NCI-H2171 (cell line): Measurements from ENCODE around the gene UBQLNL.

Experiments
- DNase-seq: peaks from one replicate; lab custom pipeline; 2025; lab: John Stamatoyannopoulos, UW

The UBQLNL gene, protein sequence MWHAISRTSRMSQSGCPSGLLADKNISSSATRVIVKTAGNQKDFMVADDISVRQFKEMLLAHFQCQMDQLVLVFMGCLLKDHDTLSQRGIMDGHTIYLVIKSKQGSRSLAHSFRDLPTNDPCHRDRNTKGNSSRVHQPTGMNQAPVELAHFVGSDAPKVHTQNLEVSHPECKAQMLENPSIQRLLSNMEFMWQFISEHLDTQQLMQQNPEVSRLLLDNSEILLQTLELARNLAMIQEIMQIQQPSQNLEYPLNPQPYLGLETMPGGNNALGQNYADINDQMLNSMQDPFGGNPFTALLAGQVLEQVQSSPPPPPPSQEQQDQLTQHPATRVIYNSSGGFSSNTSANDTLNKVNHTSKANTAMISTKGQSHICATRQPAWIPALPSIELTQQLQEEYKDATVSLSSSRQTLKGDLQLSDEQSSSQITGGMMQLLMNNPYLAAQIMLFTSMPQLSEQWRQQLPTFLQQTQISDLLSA

DNA sequence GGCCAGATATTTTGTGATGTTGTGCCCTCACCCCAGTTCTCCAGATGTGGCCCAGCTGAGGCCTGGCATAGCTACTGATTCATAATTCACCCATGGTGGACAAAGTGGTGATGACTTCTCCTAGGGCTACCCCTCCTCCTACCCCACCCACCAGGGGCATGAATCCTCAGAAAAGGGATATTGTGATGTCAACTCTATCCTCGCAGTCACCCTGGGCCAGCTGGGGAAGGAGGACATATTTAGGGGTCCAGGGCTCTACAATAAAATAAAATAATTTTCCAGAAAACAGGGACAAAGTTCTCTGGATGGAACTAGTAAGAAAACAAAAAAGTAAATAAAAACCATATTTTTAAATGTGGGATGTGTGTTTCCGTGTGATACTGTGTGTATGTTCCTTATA is at the start of gene UBQLNL:
TSS of gene UBQLNL (minus strand) at position 101 of the 400 bp plus-strand sequence. CDS start 258 bp downstream, outside the sequence.
- no peak for DNase-seq

DNA sequence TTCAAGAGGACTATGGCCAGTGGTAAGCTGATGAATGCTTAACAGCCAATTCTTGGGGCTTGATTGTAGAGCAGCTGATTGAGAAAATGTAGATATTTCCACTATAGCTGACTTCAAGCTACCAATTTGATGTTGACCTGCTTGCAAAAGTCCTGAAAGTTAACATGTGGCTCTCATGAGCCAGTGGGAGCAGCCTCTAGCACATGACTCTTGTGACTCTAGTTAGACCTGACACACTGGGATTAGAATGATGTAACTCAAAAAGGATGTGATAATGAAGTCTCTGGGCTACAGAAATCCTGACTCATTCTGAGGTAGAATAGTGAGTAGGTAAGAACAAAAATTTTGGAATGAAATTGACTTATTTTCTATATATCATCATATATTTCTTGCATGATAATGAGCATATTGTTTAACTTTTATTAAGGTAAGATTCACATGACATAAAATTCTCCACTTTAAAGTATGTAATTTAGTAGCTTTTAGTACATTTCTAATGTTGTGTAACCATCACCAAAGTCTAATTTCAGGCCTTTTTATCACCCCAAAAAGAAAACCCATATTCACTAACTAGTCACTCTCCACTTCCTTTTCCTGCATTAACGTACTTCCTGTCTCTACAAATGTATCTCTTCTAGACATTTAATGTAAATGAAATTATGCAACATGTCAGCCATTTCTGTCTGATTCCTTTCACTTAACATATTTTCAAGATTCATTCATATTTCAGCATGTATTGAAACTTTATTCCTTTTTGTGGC is 47.9 kb upstream of the UBQLNL start:
- no peak for DNase-seq

DNA sequence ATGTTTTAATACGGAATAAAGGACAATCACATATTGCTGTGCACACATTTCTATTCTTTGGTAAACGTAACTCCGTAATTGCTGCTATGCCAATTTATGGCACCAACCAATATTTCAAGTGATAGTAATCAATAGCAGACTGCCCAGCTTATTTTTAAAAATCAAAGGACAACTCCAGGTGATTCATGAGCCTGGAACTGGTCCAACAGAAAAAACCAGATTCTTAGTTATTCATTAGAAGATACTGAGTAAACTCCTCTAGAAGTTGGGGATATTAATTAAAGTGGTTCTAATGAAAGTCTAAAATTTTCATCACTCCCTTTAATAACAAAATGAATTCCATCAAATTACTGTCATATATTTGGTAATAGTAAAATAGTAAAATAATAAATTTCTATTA is 41.3 kb upstream of the UBQLNL start:
- DNase-seq, result no peak

DNA sequence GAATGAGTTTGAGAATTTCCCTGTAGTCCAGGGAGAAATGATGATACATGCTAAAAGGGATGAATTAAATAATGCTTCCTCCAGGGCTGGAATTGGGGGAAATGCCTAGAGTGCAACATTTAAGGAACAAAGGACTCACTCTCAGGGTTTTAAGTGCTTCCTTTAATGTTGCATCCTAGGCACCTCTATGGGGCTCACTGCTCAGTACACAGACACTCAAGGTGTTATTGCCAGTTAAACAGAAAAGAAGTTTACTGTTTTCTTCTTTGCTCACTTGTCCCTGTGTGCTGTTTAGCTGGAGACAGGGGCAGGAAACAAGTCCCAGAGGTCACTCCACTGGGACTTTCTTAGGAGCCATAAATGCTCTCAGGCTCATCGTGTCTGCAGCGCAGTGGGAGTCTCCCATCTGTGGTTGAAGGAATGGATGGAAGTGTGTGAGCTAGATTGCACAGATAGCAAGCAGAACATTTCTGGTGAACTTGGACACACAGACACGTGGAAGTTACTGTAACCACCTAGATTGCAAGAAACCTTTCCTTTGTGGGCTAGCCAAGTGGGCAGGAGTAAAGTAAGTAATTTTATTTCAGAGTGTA is 40.2 kb upstream of the UBQLNL start:
- no peak for DNase-seq

DNA sequence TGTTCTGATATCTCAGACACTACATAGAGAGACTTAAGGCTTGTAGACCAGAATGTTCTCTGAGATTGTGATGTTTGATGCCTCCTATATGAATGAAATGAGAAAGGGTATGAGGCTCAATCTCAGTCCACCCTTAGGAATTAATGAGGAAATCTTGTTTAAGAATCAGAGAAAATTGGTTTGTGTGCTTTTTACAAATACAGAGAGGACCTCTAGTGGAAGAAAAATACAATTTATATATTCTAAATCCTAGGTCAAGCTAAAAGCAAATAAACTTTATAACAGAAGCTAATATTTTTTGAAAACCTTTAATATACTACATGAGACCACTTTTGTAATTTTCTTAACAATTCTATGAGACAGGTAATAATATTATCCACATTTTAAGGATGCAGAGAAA is 36.8 kb upstream of the UBQLNL start:
- DNase-seq, result no peak

DNA sequence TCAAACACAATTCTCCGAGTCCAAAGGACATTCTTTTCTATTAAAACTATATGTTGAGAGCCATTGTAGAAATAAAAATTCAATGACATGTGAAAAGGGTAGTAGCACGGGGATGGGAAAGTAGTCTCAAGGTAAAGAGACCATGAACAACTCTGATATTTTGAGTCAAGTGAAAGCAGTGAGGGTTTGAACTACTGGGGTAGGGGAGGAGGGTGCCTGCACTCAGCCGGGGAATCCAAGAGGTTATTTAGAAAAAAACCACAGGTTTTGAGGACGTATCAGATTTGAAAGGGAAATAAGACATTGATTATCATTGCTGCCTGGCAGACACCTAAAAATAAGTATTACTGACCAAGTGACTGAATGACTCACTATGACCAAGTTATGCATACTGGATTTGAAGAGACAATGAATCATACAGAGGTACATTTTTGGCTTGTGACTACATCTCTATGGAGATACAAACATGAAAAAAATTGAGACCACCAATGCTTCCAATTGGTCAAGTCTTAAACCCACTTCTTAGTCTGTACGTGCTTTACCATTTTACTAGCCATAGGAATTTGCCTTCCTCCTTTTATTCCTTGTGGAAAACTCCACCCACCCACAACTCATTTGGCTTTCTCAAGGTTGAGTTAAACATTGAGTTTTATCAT is 34.1 kb upstream of the UBQLNL start:
- no peak for DNase-seq

DNA sequence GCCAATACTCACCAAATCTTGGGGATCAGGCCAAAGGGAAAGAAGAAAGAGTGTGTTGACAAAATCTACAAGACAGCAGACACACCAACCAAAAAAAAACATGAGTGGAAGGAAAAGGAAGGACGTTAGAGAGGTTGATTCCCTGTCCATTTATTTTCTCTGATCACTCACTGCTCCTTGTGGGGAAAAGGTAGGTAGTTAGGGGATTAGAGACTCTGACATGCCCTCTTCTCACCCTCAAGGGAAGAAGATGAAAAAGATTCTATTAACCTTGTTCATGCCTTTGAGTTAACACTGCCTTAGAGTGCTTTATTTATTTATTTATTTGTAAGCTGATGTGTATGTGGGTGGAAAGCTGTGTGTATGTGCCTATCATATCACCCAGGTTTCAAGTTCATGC is 31.9 kb upstream of the UBQLNL start, which contains the start of gene OR52H1:
TSS of gene OR52H1 (minus strand) at position 101 of the 400 bp plus-strand sequence. CDS start 3,035 bp downstream, outside the sequence.
- no peak for DNase-seq

DNA sequence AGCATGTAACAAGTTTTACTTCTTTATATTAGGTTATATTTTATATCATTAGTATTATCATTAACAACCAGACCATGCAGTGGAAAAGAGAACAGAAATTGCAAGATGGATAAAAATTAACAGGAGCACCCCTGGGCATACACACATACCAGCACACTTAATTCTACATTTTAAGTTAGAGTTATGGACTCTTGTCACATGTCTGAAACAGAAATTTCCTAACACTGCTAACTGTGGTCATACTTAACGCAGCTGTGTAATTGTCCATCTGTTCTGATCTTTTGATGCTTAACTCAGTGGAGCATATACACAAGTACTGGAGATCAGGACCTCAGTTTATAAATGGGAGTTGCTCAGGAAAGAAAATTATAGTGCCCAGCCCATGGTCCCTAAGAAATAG is 31.5 kb upstream of the UBQLNL start:
- no peak for DNase-seq

DNA sequence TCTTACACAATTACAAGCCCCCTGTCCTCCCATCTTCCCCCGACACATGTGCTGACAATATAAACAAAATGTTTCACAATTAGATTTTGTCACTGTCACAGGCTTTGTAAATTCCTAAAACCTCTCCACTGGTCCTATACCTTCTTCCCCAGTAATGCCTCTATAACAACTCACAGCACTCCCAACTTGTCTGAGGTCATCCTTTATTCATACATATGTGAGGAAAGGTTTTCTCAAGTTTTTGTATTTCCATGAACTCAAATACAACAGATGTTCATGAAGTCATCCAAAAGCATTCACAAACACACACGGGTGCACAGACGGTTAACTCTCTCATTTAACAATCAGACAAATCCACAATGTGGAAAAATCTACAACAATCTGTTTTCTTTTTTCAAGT is 30.0 kb upstream of the UBQLNL start:
- DNase-seq, result no peak

DNA sequence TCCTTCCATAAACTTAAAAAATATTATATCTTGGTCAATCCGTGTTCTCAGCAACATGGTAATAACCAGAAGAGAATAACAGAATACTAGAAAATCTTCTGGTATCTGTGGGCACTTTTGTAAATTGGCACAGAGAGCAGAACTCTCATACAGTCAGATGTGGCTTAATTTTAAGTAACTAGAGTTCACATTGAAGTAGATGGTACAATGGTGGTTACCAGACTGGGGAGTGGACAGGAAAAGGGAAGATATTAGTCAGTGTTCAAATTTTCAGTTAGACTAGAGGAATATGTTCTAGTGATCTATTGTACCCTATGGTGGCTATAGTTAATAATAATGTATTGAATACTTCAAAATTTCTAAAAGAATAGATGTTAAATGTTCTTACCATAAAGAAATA is 24.9 kb upstream of the UBQLNL start:
- no peak for DNase-seq

DNA sequence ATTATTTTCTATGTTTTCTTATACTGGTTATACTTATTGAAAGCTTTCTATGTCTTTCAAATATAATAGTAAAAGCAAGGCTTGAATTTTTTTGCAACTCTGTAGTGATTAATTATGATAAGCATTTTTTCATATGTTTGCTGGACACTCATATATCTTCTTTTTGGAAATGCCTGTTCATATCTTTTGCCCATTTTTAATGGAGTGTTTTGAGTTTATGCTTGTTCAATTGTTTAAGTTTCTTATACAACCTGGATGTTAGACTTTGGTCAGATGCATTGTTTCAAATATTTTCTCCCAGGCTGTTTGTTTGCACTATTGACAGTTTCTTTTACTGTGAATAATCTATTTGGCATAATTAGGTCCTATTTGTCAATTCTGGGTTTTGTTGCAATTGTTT is 20.0 kb upstream of the UBQLNL start:
- DNase-seq, result no peak

DNA sequence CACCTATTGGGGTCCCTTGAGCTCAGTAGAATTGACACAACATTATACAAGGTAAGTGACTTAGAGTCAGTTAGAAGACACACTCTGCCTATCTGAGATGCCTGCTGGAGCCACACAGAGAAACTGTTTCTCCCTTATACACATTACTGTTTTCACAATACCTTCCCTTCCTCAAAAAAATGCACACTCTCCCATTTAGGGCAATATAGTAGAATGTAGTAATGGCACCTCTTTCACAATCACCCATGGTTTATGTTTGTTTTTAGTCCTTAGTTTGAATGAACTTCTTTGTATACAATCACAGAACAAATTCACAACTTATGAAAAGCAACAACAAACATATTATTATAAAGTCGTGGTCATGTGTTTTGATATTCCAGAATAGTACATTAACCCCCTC is 17.5 kb upstream of the UBQLNL start:
- no peak for DNase-seq

DNA sequence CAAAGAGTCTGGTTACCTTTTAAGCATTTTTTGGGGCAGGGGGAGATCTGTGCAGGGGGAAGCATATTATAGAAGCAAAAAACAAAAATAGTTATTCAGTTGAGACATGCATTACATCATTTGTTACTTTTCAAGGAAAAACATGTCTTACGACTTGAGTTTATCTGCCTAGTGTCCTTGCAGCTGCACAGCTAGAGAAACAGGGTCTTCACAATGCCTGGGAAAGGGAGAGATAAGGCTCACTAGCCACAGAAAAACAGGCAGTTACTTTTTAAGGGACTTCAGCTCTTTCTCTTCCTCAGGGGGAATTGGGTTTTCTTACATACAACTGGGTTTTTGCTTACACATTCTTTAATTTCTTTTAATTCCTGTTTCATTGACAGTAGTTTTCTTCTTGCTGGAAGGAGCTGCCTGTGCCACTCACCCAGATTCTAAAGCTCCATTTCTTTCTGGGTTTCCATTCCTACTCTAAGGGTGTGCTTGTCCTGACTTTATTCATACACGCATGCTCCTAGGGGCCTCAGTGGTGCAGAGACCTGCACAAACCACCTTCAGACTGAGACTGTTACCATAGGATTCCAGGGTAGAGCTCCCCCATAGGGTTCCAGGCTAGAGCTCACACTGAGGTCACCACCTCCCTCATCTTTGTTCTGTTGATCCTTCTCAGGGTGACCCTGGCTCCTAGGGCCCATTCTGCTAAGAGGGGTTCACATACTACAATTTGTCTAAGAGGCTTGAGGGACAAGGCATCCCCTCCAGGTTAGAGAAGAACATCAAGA is 14.7 kb upstream of the UBQLNL start:
- DNase-seq, result no peak

DNA sequence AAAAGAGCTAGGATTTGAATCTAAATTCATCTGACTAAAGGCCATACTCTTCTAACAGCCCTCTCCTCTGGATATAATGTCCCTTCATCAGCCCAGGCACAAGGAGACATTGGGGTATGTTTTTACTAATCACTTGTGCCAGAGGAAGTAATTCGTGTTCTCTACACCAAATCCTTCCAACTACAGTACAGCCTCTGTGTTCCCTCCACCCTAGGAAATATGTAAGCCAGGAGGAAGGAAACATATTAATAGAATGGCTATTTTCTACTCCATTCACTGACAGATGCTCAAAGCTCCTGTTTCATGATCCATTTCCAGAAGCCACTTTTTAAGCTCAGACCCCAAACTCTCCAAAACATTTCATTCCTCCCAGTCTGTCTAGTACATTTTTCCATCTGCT is 12.0 kb upstream of the UBQLNL start:
- no peak for DNase-seq

DNA sequence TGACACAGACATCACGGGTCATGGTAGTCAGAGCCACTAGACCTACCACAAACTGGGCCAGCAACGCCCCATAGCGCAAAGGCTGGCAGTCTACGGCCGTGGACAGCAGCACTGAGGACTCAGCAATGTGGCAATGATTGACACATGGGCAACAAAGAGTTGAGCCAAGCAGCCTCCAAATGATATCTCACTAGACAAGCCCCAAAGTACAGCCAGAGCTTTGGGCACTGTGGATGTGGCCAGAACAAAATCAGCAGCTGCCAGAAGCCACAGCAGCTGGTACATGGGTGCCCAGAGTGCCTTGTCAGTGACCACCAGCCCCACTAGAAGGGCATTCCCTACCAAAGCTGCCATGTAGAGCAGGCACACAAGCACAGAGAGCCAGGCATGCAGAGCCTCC is 11.2 kb upstream of the UBQLNL start:
- no peak for DNase-seq

DNA sequence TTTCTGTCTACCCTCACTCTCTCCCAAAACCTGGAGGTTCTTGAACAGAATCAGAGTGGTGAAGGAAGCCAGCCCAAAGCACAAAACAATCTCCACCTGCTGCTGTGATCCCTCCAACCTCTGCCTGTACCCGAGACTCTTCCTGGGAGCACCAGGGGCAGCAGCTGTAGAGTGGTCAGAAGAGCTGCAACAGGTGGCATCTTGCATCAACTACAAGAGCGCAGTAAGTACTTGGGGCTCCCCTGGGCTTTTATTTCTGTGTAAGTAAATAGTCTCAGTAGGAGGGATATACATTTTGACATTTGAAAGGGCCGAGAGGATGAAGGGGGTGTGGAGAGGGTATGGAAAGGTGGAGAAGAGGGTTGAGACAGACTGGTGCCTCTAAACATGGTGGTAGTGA is 8.3 kb upstream of the UBQLNL start:
- no peak for DNase-seq

DNA sequence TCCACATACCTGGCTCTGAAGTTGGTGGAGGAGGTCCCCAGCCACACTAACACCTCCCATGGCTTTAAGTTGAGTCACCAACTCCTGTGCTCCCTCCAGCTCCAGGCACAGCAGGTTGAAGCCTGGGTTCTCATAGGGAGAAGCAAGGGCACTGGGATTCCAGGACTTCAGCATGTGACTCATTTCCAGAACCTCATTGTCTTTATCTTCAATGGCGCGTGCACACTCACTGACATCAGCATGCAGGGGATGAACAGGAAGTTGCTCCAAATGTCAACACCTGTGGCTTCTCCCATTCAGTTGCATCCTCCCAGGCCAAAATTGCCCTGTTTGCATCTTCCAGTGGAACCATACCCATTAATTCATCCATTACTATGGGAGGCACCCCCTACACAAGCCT is 5.8 kb upstream of the UBQLNL start:
- no peak for DNase-seq

DNA sequence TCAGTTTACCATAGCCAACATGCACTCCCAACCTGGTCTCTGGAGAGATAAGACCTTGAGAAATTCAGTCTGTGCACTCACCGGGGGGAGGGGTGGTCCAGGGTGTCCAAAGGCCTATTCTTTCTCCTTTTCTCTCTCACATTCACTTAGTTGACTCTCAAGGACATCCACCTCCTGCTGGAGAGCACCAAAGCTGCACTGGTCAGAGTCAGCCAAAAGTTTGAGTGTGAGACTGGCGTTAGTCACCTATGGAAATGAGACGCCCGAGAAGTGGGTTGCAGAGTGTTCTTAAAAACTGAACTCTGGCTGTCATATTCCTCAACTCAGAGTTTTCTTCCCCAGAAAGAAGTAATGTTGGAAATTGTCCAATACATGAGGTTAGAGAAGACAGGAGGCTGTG is 5.0 kb upstream of the UBQLNL start:
- no peak for DNase-seq

DNA sequence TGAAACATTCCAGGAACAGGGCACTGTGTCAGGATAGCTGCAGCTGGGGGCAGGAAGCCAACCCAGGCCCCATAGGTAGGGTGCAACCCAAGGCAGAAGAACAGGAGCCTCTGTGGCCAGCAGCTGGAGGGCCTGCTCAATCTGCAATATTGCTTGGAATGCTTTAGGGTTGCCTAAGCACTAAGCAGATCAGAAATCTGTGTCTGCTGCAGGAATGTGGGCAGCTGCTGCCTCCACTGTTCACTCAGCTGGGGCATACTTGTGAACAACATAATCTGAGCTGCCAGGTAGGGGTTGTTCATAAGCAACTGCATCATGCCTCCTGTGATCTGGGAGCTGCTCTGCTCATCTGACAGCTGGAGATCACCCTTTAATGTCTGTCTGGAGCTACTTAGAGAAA is 1.7 kb downstream of the UBQLNL start:
- no peak for DNase-seq

DNA sequence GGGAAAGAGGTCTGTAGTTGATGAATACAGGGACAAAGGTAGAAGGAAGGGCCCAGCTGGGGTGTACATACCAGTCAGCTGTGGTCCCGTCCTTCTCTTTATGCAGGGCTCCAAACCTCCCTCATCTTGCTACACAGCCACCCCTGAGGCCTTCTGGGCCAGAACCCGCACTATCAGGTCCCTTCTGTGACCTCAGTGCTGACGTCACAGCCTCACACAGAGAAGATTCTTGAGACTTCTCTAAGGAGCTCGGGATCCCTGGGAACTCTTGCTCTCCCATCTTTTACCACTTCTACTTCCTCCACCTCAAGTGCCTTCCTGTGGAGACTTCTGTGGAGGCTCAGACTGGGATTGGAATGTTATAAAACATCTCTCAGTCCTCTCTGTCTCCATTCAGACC is 6.7 kb downstream of the UBQLNL start, which contains the start of gene UBQLN3:
TSS of gene UBQLN3 (minus strand) at position 155 of the 400 bp plus-strand sequence. CDS start 399 bp downstream, outside the sequence.
- no peak for DNase-seq

DNA sequence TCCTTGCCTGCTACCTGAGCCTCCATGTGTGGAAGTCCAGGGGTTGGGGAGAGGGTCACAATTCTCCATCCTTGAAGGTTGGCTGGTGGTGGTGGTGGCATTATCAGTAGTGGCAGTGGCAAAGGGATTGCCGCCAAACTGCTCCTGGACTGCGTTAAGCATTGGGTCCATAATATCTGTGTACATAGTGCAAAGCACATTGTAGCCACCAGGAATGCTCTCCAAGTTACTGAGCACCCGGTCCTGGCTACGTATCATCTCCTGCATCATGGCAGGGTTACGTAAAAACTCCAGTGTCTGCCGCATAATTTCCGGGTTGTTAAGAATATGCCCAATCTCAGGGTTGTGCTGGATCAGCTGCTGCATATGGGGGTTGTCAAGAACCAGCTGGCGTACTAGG is 7.9 kb downstream of the UBQLNL start:
- no peak for DNase-seq
